GM08714 (cell line): ENCODE data around the gene MRPS18C.
"Not testable (repeated sequence)": the region's sequence is repeated elsewhere in the genome, so short reads cannot be mapped to it uniquely, and the experiment has no call there.

ENCODE experiments used
- H3K4me3 ChIP-seq: fragments of 200-500 bp; sonication (Bioruptor generic); 2 replicates; pipeline ENCODE4 v1.5.1; 2014; ENCODE audit warnings: mild to moderate bottlenecking, low read length, inconsistent platforms
- ZNF274 ChIP-seq: IDR thresholded peaks from 2 replicates; pipeline ENCODE4 v1.6.1; 2012; ENCODE audit warnings: mild to moderate bottlenecking, low read depth, low read length

Gene MRPS18C

DNA sequence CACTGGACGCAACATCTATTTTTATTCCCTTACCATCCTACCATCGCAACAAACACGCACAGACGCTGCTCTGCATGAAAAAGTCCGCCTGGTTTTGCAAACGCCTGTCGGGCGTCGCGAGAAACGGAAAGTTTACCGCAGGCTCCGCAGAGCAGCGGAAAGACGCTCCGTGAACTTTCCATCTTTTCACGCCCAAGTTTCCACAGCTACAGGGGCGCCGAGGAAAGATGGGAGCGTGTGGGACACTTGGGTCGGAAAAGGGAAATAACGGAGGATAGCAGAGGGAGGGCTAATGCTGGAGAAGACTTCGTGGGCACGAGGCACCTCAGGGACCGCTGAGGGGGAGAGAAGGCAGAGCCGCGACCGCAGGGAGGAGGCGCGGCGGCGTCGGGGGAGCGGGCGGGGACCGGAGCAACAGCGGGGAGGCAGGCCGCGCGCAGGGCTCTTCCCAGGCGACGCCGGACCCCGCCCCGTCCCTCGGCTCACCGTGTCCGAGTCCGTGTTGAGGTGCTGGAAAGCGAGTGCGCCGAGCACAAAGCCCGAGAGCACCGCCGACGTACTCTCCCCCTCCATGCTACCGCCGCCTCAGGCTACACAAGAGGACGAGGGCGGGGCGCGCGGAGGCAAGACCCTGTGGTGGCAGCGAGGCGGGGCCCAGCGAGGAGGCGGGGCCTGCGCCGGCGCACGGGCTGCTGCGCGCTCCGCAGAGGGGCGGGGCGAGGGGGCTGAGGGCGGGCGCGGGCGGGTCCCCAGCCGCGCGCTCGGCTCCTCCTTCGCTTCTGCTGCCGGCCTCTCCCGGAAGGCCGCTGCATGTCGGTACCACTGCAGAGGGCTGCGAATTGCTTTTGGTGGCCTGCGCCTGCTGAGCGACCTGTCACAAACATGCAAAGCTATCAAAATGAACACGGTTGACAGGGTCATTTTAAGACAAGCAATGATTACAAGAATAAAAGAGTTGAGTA, 28.9 kb downstream of the MRPS18C start, which contains the start of gene ABRAXAS1:
TSS of gene ABRAXAS1 (minus strand) at position 601 of the 962 bp plus-strand sequence. CDS start at position 573, 28 bp downstream.
- no peak for TF ChIP-seq ZNF274
- H3K4me3 ChIP-seq, result peak within 1 kb of the TSS; percentile 77

DNA sequence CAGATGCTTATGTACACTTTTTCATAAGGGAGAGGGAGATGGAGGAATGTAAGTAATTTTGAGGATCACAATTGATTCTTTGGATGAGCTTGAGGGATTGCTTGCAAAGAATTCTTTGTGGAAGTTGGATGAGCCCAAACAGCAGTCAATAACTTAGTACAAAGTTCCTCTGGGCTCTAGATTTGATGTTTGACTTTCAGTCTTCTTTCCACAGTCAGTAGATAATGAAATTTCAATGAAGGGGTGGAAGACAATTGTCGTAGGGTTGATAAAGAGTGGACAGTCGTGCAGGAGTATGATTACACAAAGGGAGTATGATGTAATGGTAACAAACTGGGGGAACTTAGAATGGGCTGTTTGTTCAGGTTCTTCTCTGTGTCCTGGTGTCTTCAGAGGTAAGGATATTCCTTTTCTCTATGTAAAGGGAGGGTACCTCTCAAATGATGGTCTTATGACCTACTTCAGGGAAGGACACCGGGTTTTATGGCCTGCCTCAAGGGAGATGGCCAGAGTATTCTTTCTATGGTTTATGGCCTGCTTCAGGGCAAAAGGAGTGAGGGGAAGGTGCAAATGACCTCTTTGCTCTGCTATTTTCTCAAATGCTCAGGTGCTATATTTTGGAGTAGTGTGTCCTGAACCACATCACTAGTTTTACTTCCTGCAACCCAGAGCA, 30.7 kb downstream of the MRPS18C start:
- H3K4me3 ChIP-seq, result no peak overlapping the region
- TF ChIP-seq ZNF274, result no peak

DNA sequence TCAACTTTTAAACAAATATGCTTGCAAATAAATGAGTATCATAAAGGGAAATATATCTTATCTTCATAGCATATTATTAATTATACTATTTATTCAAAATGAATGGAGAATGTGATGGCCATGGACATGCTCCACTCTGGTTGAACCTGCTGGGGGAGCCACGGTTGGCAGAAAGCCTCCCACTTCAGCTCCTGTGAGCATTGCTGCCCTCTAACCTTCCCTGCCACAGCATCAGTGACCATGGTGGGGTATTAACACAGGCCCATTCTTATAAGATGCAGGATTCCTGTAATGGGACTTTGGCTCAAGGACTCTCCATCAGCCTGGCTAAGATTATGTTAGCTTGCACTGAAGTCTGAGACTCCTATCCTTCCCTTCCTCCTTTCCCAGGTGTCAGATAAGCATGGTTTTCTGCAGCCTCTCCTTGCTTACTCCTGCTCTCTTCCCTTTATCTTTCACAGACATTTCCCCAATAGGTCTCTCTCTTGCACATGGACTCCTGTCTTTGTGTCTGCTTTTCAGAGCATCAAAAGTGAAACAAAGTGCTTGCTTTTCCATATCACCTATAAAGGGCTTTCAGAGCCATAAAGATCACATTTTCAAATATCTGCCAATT, 34.0 kb downstream of the MRPS18C start:
- H3K4me3 ChIP-seq, result no peak overlapping the region
- TF ChIP-seq ZNF274, result no peak

DNA sequence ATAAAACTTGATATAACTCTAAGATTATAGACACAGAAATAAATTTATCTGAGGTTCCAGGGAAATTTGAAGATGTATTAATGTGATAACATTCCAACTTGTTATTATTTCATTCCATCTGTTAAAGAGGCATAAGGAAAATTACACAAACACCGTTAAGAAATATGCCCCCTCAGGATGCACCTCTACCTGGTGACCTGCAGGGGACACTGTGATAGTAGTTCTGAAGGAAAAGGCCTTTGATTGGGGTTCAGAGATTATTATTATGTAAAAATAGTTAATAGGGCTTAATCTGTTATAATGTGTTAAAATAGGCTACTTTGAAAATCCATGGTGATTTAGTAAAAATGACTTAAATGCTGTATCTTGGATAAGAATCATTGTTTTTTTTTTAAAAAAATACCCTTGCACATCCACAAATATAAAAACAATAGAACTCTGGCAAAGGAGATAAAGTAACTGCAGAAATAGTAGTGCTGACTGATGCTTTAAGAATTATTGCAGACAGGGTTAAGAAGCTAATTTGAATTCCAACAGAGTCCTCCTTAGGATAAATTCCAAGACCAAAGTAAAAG, 35.1 kb downstream of the MRPS18C start:
- TF ChIP-seq ZNF274, result no peak
- no peak overlapping the region for H3K4me3 ChIP-seq

DNA sequence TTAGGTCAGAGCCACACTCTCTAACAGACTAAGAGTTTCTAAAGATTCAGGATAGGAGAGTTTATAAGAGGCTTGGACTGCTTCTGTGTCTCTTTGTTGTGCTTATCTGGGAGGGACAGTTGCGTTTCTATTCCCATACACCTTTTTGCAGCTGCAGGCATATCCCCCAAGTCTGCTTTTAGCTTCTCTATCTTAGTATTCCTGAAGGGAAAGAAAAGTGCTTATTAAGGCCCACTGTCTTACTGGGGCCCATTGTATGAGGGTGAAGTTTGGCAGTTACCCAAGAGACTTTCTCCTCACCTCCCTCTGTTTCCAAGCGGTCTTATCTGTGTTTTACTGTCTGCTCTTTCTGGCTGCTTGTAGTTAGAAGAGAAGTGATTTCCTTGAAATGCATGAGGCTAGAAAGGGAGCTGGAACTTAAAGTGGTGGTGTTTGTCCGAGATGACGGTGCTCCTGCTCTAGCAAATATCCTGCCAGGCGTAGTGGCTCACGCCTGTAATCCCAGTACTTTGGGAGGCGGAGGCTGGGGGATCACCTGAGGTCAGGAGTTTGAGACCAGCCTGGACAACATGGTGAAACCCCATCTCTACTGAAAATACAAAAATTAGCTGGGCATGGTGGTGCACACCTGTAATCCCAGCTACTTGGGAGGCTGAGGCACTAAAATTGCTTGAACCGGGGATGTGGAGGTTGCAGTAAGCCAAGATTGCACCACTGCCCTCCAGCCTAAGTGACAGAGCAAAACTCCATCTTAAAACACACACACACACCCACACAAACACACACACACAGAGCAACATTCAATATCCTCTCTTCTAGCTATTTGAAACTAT, 40.4 kb downstream of the MRPS18C start:
- H3K4me3 ChIP-seq, result not testable (repeated sequence)

DNA sequence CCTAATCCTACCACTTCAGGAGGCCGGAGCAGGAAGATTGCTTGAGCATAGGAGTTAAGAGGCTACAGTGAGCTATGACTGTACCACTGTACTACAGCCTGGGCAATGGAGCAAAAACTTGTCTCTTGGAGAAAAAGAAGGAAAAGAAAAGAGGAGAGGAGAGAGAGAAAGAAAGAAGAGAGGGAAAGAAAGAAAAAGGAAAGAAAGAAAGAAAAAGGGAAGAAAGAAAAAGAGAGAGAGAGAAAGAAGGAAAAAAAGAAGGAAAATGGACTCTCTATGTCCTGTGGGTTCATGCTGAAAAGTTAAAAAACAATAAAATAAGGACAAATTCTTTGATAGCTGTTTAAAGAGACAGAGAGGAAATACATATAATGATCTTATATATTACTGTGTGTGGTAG, 42.3 kb downstream of the MRPS18C start:
- H3K4me3 ChIP-seq, result no peak overlapping the region
- TF ChIP-seq ZNF274, result no peak

DNA sequence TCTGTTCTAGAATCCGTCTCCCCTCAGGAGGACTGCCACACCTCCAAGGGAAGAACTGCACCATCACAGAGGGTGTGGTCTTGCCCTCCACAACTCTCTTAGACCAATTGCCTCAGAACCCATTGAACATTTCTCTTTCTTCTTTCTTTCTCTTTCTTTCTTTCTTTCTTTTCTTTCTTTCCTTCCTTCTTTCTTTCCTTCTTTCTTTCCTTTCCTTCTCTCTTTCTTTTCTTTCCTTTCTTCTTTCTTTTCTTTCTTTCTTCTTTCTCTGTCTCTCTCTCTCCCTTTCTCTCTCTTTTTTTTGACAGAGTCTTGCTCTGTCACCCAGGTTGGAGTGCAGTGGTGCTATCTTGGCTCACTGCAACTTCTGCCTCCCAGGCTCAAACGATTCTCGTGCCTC, 45.8 kb downstream of the MRPS18C start:
- H3K4me3 ChIP-seq, result not testable (repeated sequence)

DNA sequence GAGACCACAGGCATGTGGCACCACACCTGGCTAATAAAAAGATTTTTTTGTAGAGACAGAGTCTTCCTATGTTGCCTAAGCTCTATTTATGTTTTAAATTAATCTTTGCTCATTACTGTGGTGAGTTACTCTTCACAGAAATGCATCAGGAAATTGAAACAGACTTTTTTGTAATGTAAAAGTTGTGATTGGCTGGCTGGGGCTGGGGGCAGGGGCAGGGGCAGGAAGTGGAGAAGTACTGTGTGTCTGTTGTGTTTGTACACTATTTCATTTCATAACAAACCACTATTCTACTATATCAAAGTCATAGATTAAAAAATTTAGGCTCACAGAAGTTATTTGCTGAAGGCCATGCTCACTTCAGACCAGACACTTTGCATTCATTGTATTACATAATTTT, 48.1 kb downstream of the MRPS18C start:
- no peak for TF ChIP-seq ZNF274
- H3K4me3 ChIP-seq, result no peak overlapping the region

DNA sequence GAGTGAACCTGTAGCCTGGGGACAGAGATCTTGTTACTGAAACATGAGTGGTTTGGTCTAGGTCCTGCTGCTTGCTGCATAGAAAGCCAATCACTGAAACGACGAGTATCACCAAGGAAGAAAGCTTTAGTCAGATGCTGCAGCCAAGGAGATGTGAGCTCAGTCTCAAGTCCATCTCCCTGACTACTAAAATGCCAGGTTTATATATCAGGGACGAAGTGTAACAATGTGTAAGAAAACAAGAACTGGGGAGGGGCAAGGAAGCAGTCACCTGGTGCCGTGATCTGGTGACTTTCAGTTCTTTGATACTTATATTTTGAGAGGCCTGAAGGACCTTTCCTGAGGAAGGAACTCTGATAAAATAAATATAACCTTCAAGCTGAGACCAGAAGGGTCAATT, 48.6 kb downstream of the MRPS18C start:
- no peak overlapping the region for H3K4me3 ChIP-seq

DNA sequence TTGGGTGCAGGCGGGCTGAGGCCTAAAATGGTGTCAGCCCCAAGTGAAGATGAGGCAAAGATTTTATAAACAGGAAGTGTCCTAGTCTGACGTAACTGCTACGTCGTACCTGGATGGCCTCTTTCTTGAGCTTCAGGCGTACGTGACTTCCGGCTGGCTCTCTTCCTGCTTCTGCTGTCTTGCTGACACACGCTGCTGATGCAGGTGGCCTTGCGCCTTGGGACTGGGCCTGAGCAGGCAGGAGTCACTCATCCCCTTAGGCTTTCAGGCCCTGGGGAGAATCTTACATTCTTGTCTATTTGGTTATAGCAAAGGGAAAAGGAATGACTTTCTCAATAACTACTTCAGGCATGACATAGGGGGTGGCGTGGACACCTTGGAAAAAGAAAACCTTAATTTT, 49.1 kb downstream of the MRPS18C start:
- no peak for TF ChIP-seq ZNF274

More for the DNA sequence above, 48.6 kb downstream of the MRPS18C start:
- TF ChIP-seq ZNF274, result no peak

DNA sequence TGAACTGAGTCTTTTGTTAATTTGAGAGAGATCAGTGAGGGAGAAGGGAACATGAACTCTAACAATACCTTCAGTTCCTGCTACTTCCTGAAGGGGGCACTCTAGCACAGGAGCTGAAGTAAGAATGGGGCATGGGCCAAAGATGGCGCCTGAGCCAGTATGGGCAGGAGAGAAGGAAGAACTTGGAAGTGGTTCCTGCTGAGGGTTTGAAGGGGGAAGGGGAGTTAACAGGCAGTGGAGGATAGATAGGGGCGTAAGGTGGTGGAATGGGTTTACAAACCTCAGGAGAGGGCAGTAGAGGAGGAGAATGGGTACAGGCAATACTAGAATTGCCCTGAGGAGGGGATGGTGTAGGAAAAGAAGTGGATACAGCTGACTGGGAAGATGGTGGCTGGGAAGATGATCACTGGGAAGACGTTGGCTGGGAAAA, 53.3 kb downstream of the MRPS18C start:
- H3K4me3 ChIP-seq, result not testable (repeated sequence)

More for the DNA sequence above, 49.1 kb downstream of the MRPS18C start:
- H3K4me3 ChIP-seq, result no peak overlapping the region

DNA sequence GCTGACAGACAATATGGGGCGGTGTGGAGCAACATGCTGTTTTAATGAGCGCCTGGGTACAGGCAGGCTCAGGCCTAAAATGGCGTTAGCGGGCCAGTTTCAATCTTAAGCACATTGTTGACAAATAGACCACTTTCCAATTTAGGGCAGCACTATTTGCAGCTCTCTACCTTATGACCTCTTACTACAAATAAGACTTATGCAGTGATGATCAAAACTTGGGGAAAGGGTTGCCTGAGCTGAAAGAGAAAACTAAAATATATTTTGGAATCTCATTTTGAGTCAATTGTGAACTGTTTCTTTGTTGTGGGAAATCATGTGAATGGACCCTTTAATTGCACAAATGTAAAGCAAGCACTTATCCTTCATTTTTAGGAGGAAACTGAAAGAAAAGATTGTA, 54.6 kb downstream of the MRPS18C start:
- no peak overlapping the region for H3K4me3 ChIP-seq
- TF ChIP-seq ZNF274, result no peak
